22Rv1 (cell line): Measurements from ENCODE around the gene SCUBE1.
"Not testable (repeated sequence)": the region's sequence is repeated elsewhere in the genome, so short reads cannot be mapped to it uniquely, and the experiment has no call there.

Source experiments
- H3K27ac ChIP-seq: fragments of 450-650 bp; 2 replicates; pipeline ENCODE4 v1.5.1; 2017
- ZFX ChIP-seq: fragments of 450-650 bp; IDR thresholded peaks from 2 replicates; pipeline ENCODE4 v1.6.1; 2017; ENCODE audit warnings: antibody characterized with exemption, borderline replicate concordance
- TF ChIP-seq, protein P1 (sequence below): fragments of 450-650 bp; IDR thresholded peaks from 2 replicates; pipeline ENCODE4 v1.5.1; 2017; ENCODE audit warnings: mild to moderate bottlenecking

The SCUBE1 gene

DNA sequence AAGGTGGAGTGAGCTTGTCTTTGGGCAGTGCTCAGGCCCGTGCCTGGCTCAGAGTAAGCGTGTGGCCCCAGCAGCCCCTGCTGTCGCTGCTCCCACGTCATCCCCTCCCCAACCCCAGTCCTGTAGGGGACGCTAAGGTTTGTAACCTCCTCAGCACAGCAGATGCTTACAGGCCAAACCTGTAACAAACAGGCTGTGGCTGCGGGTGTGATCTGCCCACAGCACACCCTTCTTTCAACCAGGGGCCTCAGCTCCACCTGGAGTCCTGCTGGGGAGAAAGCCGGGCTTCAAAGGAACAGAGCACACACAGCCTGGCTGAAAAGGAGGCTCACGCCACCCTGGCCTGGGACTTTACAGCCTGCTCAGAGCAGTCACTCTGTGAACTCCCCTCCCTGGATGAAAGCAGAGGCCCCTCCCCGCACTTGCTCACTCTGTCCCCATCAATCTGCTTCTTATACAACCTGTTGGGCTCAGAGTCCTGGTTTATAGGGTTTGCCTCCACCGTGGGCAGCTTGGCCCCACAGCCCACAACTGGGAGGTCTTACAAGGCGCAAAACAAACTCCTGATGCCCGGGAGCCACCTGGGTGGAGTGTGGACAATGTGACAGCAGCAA, 54.3 kb downstream of the SCUBE1 start:
- no peak overlapping the region for H3K27ac ChIP-seq
- TF ChIP-seq, protein P1, sequence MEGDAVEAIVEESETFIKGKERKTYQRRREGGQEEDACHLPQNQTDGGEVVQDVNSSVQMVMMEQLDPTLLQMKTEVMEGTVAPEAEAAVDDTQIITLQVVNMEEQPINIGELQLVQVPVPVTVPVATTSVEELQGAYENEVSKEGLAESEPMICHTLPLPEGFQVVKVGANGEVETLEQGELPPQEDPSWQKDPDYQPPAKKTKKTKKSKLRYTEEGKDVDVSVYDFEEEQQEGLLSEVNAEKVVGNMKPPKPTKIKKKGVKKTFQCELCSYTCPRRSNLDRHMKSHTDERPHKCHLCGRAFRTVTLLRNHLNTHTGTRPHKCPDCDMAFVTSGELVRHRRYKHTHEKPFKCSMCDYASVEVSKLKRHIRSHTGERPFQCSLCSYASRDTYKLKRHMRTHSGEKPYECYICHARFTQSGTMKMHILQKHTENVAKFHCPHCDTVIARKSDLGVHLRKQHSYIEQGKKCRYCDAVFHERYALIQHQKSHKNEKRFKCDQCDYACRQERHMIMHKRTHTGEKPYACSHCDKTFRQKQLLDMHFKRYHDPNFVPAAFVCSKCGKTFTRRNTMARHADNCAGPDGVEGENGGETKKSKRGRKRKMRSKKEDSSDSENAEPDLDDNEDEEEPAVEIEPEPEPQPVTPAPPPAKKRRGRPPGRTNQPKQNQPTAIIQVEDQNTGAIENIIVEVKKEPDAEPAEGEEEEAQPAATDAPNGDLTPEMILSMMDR: no peak
- TF ChIP-seq ZFX: no peak

DNA sequence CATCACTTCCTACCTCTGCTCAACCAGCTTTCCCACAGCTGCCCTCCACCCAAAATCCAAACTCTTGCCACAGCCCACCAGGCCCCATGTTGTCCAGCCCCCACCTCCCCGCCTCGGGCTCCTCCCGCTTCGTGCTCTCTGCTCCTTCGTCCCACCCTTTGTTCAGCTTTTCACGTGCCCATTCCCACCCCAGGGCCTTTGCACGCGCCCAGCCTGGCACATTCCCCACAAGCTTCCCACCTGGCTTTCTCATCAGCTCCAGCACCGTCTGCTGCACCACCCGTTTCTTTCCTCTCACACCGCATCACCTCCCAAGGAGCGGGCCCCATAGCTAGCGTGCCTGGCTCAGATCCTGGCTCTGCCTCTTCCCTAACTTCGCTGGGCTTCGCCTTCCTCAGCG, 54.8 kb downstream of the SCUBE1 start:
- H3K27ac ChIP-seq: no peak overlapping the region
- TF ChIP-seq, protein P1: no peak
- no peak for TF ChIP-seq ZFX

DNA sequence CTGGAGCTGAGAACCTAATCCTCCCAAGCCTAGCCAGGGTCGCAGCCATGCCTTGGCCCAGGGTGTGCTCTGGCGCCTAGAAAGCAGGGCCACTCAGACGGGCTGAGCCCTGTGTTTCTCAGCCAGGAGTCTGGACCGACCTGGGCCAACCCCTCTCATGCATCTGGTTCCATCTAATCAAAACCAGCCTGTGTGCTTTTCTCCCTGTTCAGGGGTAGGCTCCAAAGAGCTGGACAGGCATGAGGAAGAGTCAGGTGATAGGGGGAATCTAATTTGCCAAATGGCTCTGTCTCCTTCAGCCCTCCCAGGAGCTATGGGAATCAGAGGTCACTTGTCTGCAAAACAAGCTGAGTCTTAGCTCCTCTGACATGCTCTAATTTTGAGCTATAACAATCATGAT, 55.7 kb downstream of the SCUBE1 start:
- no peak overlapping the region for H3K27ac ChIP-seq
- TF ChIP-seq ZFX: no peak
- TF ChIP-seq, protein P1: no peak

DNA sequence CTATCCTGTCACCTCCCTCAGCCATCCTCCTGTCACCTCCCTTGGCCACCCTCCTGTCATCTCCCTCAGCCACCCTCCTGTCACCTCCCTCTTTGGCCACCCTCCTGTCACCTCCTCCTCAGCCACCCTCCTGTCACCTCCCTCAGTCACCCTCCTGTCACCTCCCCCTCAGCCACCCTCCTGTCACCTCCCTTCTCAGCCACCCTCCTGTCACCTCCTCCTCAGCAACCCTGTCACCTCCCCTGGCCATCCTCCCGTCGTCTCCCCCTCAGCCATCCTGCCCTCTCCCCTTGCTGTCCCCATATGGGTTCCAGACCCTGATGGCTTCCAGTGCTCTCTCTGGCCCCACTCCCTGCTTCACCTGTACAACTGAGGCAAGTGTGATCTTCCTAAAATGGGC, 61.8 kb downstream of the SCUBE1 start:
- TF ChIP-seq, protein P1: no peak
- TF ChIP-seq ZFX: no peak
- no peak overlapping the region for H3K27ac ChIP-seq

DNA sequence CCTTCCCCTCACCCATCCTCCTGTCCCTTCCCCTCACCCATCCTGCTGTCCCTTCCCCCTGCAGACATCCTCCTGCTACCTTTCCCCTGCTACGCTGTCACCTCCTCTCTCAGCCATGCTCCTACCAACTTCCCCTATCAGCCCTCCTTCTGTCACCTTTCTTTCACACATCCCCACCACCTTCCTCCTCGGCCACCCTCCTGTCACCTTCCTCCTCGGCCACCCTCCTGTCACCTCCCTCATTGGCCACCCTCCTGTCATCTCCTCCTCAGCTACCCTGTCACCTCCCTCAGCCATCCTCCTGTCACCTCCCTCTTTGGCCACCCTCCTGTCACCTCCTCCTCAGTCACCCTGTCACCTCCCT, 62.7 kb downstream of the SCUBE1 start:
- not testable (repeated sequence) for H3K27ac ChIP-seq

DNA sequence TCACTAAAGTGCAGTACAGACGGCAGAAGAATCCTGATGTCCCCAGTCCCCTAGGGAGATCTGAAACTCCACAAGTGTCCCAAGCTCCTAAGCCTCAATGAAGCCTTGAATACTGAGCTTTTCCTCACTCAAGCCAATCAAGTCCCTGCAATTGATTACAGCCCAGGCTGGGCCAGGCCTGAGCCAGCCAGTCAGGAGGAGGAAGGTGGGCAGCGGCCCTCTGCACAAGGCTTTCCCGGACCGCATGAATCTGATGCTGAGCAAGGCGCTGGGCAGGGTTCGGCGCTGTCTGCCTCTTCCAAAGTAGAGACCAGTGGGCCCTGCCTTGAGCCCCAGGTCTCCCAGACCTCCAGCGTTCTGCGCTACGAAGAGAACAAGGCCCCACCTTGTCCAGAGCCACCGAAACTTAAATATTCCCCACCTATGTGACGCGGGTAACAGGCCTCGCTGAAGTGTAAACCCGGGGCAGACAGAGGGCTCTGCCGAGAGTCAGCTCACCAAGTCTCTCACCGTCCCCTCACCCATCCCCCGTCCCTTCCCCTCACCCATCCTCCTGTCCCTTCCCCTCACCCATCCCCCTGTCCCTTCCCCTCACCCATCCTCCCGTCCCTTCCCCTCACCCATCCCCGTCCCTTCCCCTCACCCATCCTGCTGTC, 63.2 kb downstream of the SCUBE1 start:
- TF ChIP-seq ZFX: no peak
- TF ChIP-seq, protein P1: no peak
- no peak overlapping the region for H3K27ac ChIP-seq

DNA sequence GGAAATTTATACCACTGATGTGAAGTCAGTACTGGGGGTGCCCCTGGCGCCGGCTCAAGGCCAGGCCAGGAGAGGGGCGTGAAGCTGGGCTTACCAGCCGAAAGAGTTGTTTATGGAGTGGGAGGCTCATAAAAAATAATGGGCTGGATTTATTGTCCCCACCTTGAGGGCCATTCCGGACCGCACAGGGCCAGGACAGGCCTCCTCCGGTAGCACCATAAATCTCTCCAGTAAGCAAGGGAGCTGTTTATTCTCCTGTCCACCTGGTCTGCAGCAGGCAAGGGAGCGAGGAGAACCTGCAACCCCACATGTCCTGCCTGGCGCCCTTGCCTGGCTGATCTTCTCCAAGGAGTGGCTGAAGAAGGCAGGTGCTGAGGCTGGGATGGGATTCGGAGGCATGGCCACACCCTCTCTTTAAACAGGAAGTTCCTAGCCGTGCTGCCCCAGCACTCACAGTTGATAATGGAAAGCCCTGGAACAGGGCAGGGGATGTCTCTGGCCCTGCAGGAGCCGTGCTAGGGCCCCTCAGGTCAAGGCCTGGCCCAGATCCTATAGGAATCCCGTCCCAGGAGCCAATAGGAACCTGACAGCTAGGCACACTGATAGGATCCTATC, 65.1 kb downstream of the SCUBE1 start:
- H3K27ac ChIP-seq: no peak overlapping the region
- TF ChIP-seq, protein P1: no peak
- TF ChIP-seq ZFX: no peak
